GM18861 (cell line): ENCODE measurements around the gene FAM81B.
"Not testable (repeated sequence)": the region's sequence is repeated elsewhere in the genome, so short reads cannot be mapped to it uniquely, and the experiment has no call there.

ENCODE experiments used
- ATAC-seq: cut with Tn5 transposase; IDR thresholded peaks from one replicate; pipeline ENCODE4 v1.9.1; 2021; ENCODE audit not compliant: unreplicated experiment

Gene FAM81B, protein sequence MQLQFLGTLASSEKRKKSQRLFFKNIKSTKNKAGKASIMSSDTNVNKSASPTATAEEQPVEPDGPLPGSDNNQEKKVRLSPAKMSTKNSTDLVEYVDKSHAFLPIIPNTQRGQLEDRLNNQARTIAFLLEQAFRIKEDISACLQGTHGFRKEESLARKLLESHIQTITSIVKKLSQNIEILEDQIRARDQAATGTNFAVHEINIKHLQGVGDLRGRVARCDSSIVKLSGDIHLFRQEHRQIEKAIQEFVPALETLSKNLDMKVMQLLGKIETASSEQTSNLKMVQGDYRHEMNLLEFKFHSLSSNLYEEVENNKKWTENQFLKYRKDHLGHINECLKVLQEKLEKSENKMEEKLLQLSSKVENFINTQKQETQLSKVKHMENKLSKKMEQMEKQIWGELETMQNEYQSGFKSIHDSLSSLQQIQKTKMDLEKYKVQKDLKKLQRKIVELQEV

DNA sequence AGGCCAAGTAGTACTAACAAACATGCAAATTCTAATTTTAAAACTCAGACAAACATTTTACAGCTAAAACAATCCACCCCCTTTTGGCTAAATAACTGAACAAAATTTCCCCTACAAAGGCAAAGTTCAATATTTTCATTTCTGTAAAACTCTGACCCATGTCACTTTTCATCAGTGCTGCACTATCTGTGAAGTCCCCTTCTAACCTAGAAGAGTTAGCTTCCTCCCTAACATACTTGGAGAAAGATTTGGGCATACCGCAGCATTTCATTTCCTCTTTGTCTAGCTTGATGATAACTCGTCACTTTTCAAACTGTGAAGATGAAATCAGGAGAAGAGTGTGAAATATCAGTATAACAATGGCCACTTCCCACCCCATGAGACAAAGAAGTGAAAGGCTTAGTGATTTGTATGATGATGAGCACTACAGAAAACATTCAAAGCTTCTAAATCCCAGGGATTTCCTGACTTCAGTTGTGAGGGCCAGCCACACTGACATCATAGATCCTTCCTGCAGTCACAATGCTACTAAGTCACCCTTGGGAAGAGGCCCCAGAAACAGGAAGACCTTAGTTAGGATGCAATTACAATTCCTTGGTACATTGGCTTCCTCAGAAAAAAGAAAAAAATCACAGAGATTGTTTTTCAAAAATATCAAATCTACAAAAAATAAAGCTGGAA is at the start of gene FAM81B:
TSS of gene FAM81B (plus strand) at position 555 of the 681 bp plus-strand sequence. CDS start at position 579, 24 bp downstream.
- ATAC-seq = no peak

DNA sequence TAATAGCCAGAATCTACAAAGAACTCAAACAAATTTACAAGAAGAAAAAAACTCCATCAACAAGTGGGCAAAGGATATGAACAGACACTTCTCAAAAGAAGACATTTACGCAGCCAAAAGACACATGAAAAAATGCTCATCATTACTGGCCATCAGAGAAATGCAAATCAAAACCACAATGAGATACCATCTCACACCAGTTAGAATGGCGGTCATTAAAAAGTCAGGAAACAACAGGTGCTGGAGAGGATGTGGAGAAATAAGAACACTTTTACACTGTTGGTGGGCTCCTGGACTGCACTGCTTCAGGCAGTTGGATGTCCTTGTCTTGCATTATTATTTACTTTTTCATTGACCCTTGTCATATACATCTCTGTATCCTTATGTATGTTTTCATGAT is 49.7 kb upstream of the FAM81B start:
- not testable (repeated sequence) for ATAC-seq

DNA sequence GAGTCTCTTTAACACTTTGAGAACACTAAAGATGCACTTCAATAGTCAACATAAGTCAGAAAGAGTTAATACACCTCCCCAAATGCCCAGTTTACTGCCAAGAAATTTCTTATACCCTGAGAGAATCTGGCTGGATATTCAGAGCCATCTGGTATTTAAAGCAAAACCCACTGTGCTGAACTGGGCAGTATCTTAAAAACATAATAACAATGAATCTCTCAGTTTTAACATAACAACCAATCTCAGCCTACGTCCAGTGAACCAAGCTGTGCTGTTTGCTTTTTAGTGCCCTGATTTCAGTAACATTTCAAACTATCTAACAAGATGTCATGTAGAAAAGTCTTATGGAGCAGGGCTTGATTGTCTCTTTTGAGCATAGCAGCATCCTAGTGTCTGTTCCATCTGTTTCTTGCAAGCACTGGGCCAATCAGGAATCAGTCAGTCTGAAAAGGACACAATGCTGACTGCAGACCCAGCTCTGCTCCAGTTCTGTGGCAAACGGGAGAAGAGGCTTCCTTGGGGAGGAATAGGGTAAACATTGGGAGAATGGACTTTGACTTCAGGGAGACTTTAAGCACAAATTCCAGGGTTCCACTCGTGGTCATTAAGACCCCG is 43.6 kb upstream of the FAM81B start:
- ATAC-seq = no peak

DNA sequence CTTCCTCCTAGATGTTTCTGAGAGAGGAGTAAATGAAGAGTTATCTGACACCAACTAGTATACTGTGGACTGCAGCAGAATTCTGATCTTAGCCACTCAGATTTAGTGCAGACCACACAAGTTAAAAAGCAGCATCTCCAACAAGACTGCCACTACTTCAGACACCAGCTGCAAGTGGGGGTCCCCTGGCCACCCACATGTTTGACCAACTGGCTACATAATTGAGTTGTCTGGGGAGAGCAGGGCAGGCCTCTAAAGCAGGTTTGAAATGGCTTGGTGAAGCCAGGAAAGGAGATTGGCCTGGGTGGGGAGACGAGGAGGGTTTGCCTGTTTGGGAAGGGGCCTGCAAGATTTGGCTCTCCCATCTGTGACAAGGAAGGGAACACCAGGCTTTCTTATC is 40.5 kb upstream of the FAM81B start:
- no peak for ATAC-seq

DNA sequence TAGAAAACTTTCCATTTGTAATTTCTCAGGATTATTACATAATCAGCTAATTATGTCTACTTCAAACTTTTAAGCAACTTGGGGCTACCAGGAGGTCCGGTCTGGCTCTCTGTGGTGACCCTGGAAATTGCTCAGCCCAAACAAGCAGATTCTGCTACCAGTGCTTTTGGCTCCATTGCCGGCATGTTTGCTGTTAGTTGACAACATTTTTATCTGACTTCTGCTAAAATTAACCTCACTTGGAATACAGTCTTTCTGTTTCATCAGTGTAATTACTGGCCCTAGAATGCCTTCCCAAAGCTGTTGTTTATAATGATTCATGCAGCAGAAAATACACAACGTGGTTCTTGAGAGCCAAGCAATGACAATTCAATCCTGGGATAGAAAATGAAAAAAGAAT is 38.5 kb upstream of the FAM81B start:
- no peak for ATAC-seq

DNA sequence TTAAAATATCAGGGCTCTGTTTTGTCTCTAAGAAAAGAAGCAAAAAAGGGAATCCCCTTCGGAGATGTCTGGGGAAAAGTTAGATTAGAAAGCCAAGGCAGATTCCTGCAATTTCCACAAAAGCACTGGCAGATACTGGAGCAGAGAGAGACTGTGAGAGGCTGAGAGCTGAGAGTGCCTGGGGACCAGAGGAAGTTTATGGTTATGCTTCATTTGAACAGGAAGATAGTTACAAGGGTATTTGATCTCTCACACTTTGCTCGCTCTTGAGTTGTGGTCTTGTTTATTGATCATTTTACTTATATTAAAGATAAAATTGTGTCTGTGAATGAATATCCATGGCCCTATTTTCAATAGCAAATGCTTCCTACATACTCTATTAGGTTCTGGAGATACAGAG is 32.8 kb upstream of the FAM81B start:
- no peak for ATAC-seq

DNA sequence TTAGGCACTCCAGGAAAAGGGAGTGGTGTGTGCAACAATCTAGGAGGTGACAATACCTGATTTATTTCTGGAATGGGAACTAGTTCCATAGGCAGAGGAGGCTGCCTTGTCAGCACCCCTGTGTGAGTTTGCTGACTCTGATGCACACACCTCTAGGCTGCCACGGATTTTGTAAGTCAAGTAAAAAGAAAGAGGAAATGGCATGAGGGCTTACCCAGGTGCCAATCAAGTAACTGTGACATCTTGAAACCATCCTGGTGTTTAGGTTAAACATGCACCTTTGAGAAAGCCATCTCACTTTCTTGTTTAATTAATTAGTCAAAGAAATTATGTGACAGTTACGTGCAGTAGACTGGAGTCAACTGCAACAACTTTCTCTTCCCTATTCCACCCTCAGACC is 32.3 kb upstream of the FAM81B start:
- no peak for ATAC-seq

DNA sequence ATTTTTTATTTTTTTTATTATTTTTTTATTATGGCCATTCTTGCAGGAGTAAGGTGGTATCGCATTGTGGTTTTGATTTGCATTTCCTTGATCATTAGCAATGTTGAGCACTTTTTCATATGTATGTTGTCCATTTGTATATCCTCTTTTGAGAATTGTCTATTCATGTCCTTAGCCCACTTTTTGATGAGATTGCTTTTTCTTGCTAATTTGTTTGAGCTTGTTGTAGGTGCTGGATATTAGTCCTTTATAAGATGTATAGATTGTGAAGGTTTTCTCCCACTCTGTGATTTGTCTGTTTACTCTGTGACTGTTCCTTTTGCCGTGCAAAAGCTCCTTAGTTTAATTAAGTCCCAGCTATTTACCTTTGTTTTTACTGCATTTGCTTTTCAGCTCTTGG is 30.5 kb upstream of the FAM81B start:
- not testable (repeated sequence) for ATAC-seq

DNA sequence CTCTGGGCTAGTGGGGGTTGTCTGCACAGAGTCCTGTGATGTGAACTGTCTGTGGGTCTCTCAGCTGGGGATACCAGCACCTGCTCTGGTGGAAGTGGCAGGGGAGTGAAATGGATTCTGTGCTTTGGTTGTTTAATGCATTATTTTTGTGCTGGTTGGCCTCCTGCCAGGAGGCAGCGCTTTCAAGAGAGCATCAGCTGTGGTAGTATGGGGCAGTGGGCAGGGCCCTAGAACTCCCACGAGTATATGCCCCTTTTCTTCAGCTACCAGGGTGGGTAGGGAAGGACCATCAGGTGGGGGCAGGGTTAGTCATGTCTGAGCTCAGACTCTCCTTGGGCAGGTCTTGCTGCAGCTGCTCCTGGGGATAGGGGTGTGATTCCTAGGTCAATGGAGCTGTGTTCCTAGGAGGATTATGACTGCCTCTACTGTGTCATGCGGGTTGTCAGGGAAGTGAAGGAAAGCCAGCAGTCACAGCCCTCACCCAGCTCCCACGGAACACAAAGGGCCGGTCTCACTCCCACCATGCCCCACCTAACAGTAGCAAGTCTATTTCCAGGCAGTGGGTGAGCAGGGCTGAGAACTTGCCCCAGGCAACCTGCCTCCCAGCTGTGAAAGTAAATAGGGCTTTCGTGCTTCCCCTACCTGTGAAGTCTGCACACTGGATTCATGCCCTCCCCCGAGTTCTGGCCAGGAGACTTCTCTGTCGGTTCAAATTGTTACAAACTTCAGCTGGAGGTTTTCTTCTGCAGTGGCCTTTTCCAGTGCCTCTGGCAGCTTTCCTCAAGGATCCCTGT is 25.7 kb upstream of the FAM81B start:
- no peak for ATAC-seq

DNA sequence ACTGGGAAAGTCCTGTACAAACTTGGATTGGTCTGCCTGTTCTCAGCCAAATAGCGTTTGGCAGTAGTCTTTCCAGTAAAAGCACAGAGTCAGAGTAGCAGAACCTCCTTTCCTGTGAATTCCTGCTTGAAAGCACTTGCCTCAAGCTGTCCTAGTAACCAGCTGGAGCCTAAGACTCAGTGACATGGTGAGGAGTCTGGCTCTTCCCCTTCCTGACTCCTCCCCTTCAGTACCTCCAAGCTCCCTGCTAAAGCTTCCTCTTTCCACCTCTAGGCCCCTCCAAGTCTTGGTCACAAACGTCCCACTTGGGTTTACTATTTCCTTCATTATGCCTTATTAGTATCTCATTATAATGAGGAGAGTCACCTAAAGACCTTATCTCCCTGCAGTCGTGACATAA is 21.4 kb upstream of the FAM81B start:
- ATAC-seq = no peak

DNA sequence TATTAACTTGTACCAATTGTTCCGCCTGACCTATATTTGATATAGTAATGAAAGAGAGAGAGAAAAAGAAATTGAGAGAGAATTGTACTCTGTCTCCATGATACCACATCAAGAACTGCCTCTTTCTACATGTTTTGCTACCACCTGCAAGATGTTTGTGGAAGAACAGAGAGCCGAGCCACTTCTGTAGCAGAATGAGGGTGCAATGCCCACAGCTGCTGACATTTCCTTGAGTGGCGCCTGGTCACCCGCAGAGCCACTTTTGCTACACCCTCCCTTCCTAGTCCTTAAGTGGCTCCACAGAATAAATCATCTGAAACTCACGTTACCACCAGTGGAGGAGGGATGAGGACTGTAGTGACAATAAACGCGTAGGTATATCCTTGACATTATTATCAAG is 17.1 kb upstream of the FAM81B start:
- ATAC-seq = no peak

DNA sequence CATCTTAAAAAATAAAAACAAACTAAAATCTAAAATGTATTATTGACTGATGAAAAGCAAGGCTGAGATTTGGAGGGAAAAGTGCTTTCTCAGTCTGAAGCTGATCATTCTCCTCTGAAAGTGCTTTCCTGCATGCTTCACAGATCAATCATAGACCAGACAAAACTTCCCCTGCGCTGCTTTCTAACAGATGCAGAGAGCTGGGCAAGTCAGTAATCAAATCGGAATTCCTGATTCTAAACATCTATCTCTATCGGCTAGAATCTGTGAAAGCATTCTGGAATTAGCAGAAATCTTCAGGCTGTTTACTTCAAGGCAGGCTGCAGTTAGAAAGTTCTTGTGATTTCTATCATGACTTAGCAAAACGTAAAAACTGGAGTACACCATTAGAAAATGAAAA is 15.6 kb upstream of the FAM81B start:
- ATAC-seq = no peak

DNA sequence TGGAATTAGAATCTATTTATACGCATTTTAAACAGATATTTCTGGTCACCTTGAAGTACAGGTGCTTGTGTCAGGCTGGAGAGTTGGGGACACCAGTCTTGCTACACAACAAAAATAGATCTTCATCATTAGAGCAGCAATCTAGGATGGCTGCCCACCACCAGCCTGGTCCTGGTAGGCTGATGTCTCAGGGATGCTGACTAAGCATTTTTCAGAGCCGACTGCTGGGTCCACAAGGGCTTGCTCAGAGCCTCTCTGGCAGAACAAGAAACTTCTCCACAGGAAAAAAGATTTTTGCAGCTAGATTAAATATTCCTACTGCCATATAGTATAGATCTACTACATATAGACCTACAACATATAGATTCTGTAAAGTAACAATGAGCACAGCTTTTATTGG is 12.0 kb upstream of the FAM81B start:
- ATAC-seq = no peak

DNA sequence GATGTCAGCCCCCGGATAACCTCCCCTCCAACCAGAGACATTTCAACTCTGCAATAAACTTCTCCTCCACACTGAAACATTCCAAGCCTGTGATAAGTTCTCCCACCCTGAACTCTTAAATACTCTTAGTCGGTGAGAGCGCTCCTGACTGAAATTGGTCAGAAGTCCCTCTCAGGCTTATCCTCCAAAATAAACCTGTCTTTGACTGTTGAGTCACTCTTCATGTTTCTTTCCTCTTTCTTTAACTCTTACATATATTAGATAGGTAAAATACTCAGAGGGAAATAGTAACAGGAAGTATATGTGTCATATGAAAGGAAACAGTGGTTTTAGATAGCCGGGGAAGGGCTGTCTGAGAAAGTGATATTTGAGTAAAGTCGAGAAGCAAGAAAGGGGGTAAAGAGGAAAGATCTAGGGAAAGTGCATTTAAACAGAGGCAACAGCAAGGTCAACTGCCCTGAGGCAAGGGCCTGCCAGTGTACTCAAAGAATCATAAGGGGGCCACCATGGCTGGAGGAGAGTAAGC is 11.0 kb upstream of the FAM81B start:
- no peak for ATAC-seq

DNA sequence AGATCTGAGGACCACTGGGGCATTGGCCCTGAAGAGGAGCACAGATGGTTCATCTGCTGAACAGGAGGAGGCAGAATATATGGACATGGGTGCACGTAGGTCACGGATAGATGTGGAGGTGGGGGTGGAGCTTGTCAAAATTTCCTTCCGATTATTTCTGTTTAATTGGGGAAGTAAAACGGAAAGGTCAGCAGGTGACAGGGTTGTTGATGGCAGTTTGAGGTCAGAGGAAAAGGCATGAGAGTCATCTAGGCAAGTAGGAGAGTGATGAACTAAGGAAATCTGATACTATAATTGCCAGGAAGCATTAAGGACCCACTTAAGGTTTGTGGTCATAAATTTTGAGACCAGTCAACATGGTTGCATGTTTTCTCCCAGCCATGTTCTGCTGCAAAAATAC is 8.4 kb upstream of the FAM81B start:
- ATAC-seq = no peak

DNA sequence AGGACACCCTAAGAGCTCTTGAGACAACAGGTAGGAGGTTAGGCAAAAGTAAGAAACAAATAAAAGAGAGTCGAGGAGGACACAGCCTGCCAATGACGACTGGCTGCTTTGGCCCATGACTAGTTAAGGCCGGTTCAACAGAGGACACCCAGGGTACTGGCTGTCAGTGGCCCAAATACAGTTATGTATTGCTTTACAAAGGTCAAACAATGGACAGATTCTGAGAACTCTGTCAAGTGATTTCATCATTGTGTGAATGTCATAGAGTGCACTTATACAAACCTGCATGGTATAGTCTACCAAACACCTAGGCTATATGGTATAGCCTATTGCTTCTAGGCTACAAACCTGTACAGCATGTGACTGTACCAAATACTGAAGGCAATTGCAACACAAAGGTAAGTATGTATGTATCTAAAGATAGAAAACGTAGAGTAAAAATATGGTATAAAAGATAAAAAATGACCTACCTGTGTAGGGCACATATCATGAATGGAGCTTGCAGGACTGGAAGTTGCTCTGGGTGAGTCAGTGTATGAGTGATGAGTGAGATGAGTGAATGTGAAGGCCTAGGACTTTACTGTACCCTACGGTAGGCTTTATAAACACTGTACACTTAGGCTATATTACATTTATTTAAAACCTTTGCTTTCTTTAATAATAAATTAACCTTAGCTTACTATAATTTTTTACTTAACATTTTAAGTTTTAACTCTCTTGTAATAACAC is 6.5 kb upstream of the FAM81B start:
- ATAC-seq = no peak

DNA sequence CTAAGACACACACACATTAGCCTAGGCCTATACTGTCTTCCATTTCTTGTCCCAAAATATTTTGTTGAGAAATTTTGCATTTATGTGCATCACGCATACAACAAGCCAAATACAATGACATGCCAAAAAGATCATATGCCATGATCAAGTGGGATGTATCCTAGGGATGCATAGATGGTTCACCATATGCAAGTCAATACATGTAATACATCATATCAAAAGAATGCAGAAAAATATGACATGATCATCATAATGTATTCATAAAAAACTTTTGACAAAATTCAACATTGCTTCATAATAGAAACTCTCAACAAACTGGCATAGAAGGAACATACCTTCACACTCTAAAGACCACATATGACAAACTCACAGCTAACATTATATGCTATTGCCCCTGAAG is 5.8 kb upstream of the FAM81B start:
- no peak for ATAC-seq

DNA sequence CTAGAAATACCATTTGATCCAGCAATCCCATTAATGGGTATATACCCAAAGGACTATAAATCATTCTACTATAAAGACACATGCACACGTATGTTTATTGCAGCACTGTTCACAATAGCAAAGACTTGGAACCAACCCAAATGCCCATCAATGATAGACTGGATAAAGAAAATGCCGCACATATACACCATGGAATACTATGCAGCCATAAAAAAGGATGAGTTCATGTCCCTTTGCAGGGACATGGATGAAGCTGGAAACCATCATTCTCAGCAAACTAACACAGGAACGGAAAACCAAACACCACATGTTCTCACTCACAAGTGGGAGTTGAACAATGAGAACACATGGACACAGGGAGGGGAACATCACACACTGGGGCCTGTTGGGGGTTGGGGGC is 799 bp downstream of the FAM81B start:
- not testable (repeated sequence) for ATAC-seq

DNA sequence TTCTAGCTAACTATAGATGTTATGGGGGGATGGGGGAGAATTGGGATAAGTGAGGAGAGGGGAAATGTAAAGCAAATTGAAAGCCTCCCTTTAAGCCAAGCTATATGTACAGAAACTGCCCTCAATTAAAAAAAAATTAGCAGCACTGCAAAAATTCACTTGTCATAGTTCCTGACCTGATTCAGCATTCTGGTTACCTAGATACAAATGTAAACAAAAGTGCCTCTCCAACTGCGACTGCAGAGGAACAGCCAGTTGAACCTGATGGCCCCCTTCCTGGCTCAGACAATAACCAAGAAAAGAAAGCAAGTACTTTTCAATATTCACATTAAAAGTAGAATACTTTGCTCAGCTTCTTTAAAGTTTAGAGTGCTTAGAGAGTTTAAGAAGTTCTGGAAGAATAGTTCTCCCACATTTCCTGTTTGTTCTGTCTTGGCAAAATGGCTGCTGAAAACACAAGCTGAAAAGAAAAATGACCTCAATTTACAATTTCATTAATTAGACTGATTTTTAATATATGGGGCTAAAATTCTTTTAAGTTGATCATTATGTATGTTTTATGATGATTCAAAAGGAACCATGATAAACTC is 1.5 kb downstream of the FAM81B start:
- ATAC-seq = no peak

DNA sequence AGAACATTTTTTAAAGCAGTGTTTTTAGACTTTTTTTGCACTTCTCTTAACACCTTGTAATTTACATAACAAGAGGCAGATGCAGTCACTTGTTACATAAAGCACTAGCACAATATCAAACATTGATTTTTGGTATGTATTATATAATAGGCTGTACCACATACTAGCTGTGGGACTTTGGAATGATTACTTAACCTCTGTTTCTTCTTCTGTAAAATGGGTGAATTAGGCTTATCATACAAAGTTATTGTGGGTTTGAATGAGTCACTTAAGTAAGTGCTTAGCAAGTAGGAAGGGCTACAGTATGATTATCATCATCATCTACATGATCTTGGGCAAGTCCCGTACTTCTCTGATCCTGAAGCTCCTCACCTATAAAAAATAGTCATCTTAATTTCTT is 2.1 kb downstream of the FAM81B start:
- no peak for ATAC-seq
